GM18511 (cell line): ENCODE results near the gene TM4SF5.

ENCODE experiments used
- ATAC-seq: cut with Tn5 transposase; IDR thresholded peaks from one replicate; pipeline ENCODE4 v1.9.1; 2021; ENCODE audit warnings: mild to moderate bottlenecking, moderate library complexity; ENCODE audit not compliant: unreplicated experiment

The TM4SF5 gene

GRCh38 chr17:4788807-4789700 lies 17.4 kb downstream of the TM4SF5 start, which contains the start of gene GLTPD2:
Gene GLTPD2 (plus strand): TSS chr17:4788964. CDS start chr17:4789012, 48 bp downstream.
- no peak for ATAC-seq

- peak; percentile 41 for ATAC-seq
Measured at GRCh38 chr17:4789701-4789950, 17.9 kb downstream of the TM4SF5 start.

- peak; percentile 84 for ATAC-seq
Measured at GRCh38 chr17:4789951-4790704, 18.4 kb downstream of the TM4SF5 start.

GRCh38 chr17:4790705-4791088 lies 19.0 kb downstream of the TM4SF5 start:
- ATAC-seq = no peak

GRCh38 chr17:4795168-4795567 lies 23.5 kb downstream of the TM4SF5 start:
- no peak for ATAC-seq

- ATAC-seq = no peak
Measured at GRCh38 chr17:4796552-4796920, 24.9 kb downstream of the TM4SF5 start.

GRCh38 chr17:4800462-4801196 lies 28.9 kb downstream of the TM4SF5 start:
- ATAC-seq = no peak

- no peak for ATAC-seq
Measured at GRCh38 chr17:4802228-4802627, 30.5 kb downstream of the TM4SF5 start, which contains the start of gene C17orf114. Gene C17orf114 (minus strand): TSS chr17:4802328.

- no peak for ATAC-seq
Measured at GRCh38 chr17:4806456-4806776, 34.7 kb downstream of the TM4SF5 start.

- ATAC-seq = peak; percentile 96
Measured at GRCh38 chr17:4806777-4807604, 35.3 kb downstream of the TM4SF5 start, which contains the start of gene PLD2. Gene PLD2 (plus strand): TSS chr17:4807152. CDS start chr17:4807773, 621 bp downstream.

- ATAC-seq = no peak
Measured at GRCh38 chr17:4807605-4808377, 36.1 kb downstream of the TM4SF5 start.

GRCh38 chr17:4808378-4808767 lies 36.7 kb downstream of the TM4SF5 start:
- ATAC-seq = no peak

- ATAC-seq = no peak
Measured at GRCh38 chr17:4810696-4811290, 39.1 kb downstream of the TM4SF5 start.

- no peak for ATAC-seq
Measured at GRCh38 chr17:4811471-4811870, 39.8 kb downstream of the TM4SF5 start.

- no peak for ATAC-seq
Measured at GRCh38 chr17:4812690-4813089, 41.0 kb downstream of the TM4SF5 start.

- no peak for ATAC-seq
Measured at GRCh38 chr17:4815043-4815675, 43.5 kb downstream of the TM4SF5 start.

- no peak for ATAC-seq
Measured at GRCh38 chr17:4816826-4817225, 45.1 kb downstream of the TM4SF5 start.

GRCh38 chr17:4818276-4818675 lies 46.6 kb downstream of the TM4SF5 start:
- no peak for ATAC-seq

GRCh38 chr17:4822835-4823234 lies 51.1 kb downstream of the TM4SF5 start:
- ATAC-seq = no peak
